Keratinocyte (primary cell): Measurements from ENCODE around the gene SYDE2. TPM values are rescaled to one million over a fixed set of nuclear protein-coding genes. Genes with fewer than 3 reads are reported as not detected.

Experiments used
- DNase-seq: peaks from one replicate; pipeline ENCODE4 v3.0.0-alpha.2; 2011; ENCODE audit warnings: low read depth, missing footprints, low spot score
- FAIRE-seq: peaks from 2 replicates; lab custom pipeline; 2011; peaks lifted over from hg19 to GRCh38; lab: Jason Lieb, UNC
- H2AFZ ChIP-seq: 2 replicates; pipeline ENCODE4 v1.6.0; 2012; ENCODE audit warnings: low read length, control low read depth, inconsistent platforms; ENCODE audit not compliant: control insufficient read depth
- H3K27ac ChIP-seq: 2 replicates; pipeline ENCODE4 v1.5.1; 2011; ENCODE audit warnings: low read length; ENCODE audit not compliant: control insufficient read depth, insufficient read depth
- H3K27me3 ChIP-seq: 3 replicates; pipeline ENCODE4 v1.6.0; 2011; ENCODE audit warnings: low read length; ENCODE audit not compliant: control insufficient read depth, insufficient read depth; ENCODE audit errors: extremely low read depth
- H3K36me3 ChIP-seq, 2 experiments: 2 replicates in 1 of 2; 3 replicates in 1 of 2; pipeline ENCODE4 v1.5.1; 2011; ENCODE audit warnings: low read length in 2 of 2, mild to moderate bottlenecking in 1 of 2; ENCODE audit not compliant: control insufficient read depth in 2 of 2, insufficient read depth in 2 of 2; ENCODE audit errors: extremely low read depth in 1 of 2
- H3K4me1 ChIP-seq: 3 replicates; pipeline ENCODE4 v1.5.1; 2011; ENCODE audit warnings: low read length; ENCODE audit not compliant: control insufficient read depth, insufficient read depth; ENCODE audit errors: extremely low read depth
- H3K4me2 ChIP-seq: 3 replicates; pipeline ENCODE4 v1.6.0; 2011; ENCODE audit warnings: low read depth, low read length; ENCODE audit not compliant: control insufficient read depth, insufficient read depth; ENCODE audit errors: extremely low read depth
- H3K4me3 ChIP-seq, 3 experiments: fragments of 200-600 bp in 1 of 3; sonication (generic) in 1 of 3; 2 replicates in 2 of 3; 3 replicates in 1 of 3; pipeline ENCODE4 v1.5.1; 2011 to 2016; ENCODE audit warnings: low read length in 3 of 3, mild to moderate bottlenecking in 3 of 3, control low read depth in 2 of 3, inconsistent platforms in 1 of 3, low read depth in 1 of 3, mixed read lengths in 1 of 3, mixed run types in 1 of 3, moderate library complexity in 1 of 3; ENCODE audit not compliant: control insufficient read depth in 2 of 3, insufficient read depth in 2 of 3; ENCODE audit errors: extremely low read depth in 1 of 3
- H3K79me2 ChIP-seq: 2 replicates; pipeline ENCODE4 v1.6.0; 2012; ENCODE audit warnings: low read length; ENCODE audit not compliant: control insufficient read depth, insufficient read depth
- H3K9ac ChIP-seq: 3 replicates; pipeline ENCODE4 v1.6.0; 2011; ENCODE audit warnings: low read length; ENCODE audit not compliant: control insufficient read depth, insufficient read depth; ENCODE audit errors: extremely low read depth
- H3K9me1 ChIP-seq: 3 replicates; pipeline ENCODE4 v1.6.0; 2011; ENCODE audit warnings: low read length; ENCODE audit not compliant: control insufficient read depth, insufficient read depth; ENCODE audit errors: extremely low read depth
- H3K9me3 ChIP-seq: 2 replicates; pipeline ENCODE4 v1.5.1; 2012; ENCODE audit warnings: low read depth, low read length; ENCODE audit not compliant: control insufficient read depth
- H4K20me1 ChIP-seq: 3 replicates; pipeline ENCODE4 v1.6.0; 2011; ENCODE audit warnings: low read length; ENCODE audit not compliant: control insufficient read depth, insufficient read depth; ENCODE audit errors: extremely low read depth
- CTCF ChIP-seq, 3 experiments: IDR thresholded peaks in 1 of 3; conservative IDR thresholded peaks in 1 of 3; optimal IDR thresholded peaks in 1 of 3; 2 replicates in 2 of 3; 3 replicates in 1 of 3; pipeline versions ENCODE3 to v1.5.1; 2011; ENCODE audit warnings: low read length in 3 of 3, mild to moderate bottlenecking in 3 of 3, moderate library complexity in 2 of 3, control low read depth in 1 of 3, inconsistent platforms in 1 of 3; ENCODE audit not compliant: insufficient read depth in 2 of 3; ENCODE audit errors: extremely low read depth in 1 of 3
- EZH2 ChIP-seq: IDR thresholded peaks from one replicate; pipeline ENCODE4 v1.6.1; 2012; ENCODE audit warnings: inconsistent platforms, mild to moderate bottlenecking, low read length, moderate library complexity
- dilution Hi-C: fragments of 300-500 bp; cut with MboI; formaldehyde crosslinking; loops from one replicate; pipeline ENCODE4 v1.7.0; 2020; ENCODE audit warnings: low sequenced_read_pairs; ENCODE audit not compliant: extremely low pct_ligation_motif_present
- polyA plus RNA-seq, 5 experiments: library from polyadenylated mRNA; depleted of rRNA in 3 of 5; stranded (reverse) in 3 of 5; stranded (forward) in 1 of 5; unstranded in 1 of 5; fragments of >200 nt; gene quantifications; 1 replicate in 1 of 5; 2 replicates in 3 of 5; 3 replicates in 1 of 5; pipeline versions ENCODE4 v1.2.1 to v1.2.3, GENCODE V29; 2011 to 2012; ENCODE audit warnings: missing spikeins in 2 of 5, low read depth in 1 of 5, low replicate concordance in 1 of 5

The SYDE2 gene
- polyA plus RNA-seq, 1 donor (not counting 4 experiments of a cell fraction or from before 2014, with no cell fraction given) = 1.7 TPM

- H3K27me3 ChIP-seq = no peaks in the 10 kb centered on the region
- no peaks in the 10 kb centered on the region for H4K20me1 ChIP-seq
- FAIRE-seq (no peak), DNase-seq (no peak)
- no peaks in the 10 kb centered on the region for H3K36me3 ChIP-seq
- H3K9me1 ChIP-seq = no peaks in the 10 kb centered on the region
- peak overlapping the region; percentile 78 for H3K9ac ChIP-seq
- peak overlapping the region; percentile 67 for H3K27ac ChIP-seq
- dilution Hi-C loops = no loop called here
- peaks cover 9% of the 10 kb centered on the region for H3K79me2 ChIP-seq
- peak overlapping the region; percentile 86 for H3K4me2 ChIP-seq
- H3K4me1 ChIP-seq = peaks cover 23% of the 10 kb centered on the region
- TF ChIP-seq EZH2 (no peak), CTCF (optimal IDR thresholded peaks at IDR 0.05 in 1 of 3, IDR thresholded peaks at IDR 0.05 in 1 of 3, conservative IDR thresholded peaks at IDR 0.05 in 1 of 3; ENCODE audit: extremely low read depth in 1 of 3, insufficient read depth in 2 of 3, low read length in 3 of 3) (no peak)
- H3K9me3 ChIP-seq = no peaks in the 10 kb centered on the region
- H2AFZ ChIP-seq = peak overlapping the region; percentile 97
- peak overlapping the region; percentile 81 to 94 (median 91) for H3K4me3 ChIP-seq
Measured at GRCh38 chr1:85201340-85202091, 700 bp upstream of the SYDE2 start.

- no peak for TF ChIP-seq CTCF (optimal IDR thresholded peaks at IDR 0.05 in 1 of 3, IDR thresholded peaks at IDR 0.05 in 1 of 3, conservative IDR thresholded peaks at IDR 0.05 in 1 of 3; ENCODE audit: extremely low read depth in 1 of 3, insufficient read depth in 2 of 3, low read length in 3 of 3)
- TF ChIP-seq EZH2 = no peak
- no peak for DNase-seq
- no peaks in the 10 kb centered on the region for H3K9me3 ChIP-seq
- H3K79me2 ChIP-seq = peaks cover 9% of the 10 kb centered on the region
- no peak for FAIRE-seq
- peak overlapping the region; percentile 81 to 94 (median 91) for H3K4me3 ChIP-seq
- no peaks in the 10 kb centered on the region for H4K20me1 ChIP-seq
- dilution Hi-C loops = no loop called here
- peak overlapping the region; percentile 78 for H3K9ac ChIP-seq
- H3K4me1 ChIP-seq = peaks cover 20% of the 10 kb centered on the region
- no peaks in the 10 kb centered on the region for H3K9me1 ChIP-seq
- peak overlapping the region; percentile 24 for H3K27ac ChIP-seq
- H2AFZ ChIP-seq = peak overlapping the region; percentile 88
- H3K36me3 ChIP-seq = no peaks in the 10 kb centered on the region
- H3K4me2 ChIP-seq = peak overlapping the region; percentile 86
- H3K27me3 ChIP-seq = no peaks in the 10 kb centered on the region
Measured at GRCh38 chr1:85199667-85200462, 951 bp downstream of the SYDE2 start.
